Mucosa of rectum (tissue), 2 donors: Measurements from ENCODE around the gene MMP14.

Experiments used
- H3K27ac ChIP-seq, 2 donors: one replicate each; pipeline ENCODE4 v1.7.0; 2013; ENCODE audit warnings: inconsistent platforms in 2 of 2, low read depth in 2 of 2, low read length in 2 of 2
- H3K27me3 ChIP-seq, 2 donors: one replicate each; pipeline ENCODE4 v1.7.0; 2013; ENCODE audit warnings: low read length in 2 of 2; ENCODE audit not compliant: control insufficient read depth in 2 of 2, insufficient read depth in 2 of 2
- H3K36me3 ChIP-seq, 2 donors: one replicate each; pipeline ENCODE4 v1.7.0; 2013; ENCODE audit warnings: low read length in 2 of 2; ENCODE audit not compliant: control insufficient read depth in 2 of 2, insufficient read depth in 2 of 2
- H3K4me1 ChIP-seq, 2 donors: one replicate each; pipeline ENCODE4 v1.7.0; 2013; ENCODE audit warnings: low read length in 2 of 2, mild to moderate bottlenecking in 1 of 2; ENCODE audit not compliant: control insufficient read depth in 2 of 2, insufficient read depth in 2 of 2
- H3K4me3 ChIP-seq, 2 donors: one replicate each; pipeline ENCODE4 v1.7.0; 2013; ENCODE audit warnings: low read length in 2 of 2
- H3K9ac ChIP-seq, 2 donors: one replicate each; pipeline ENCODE4 v1.7.0; 2013; ENCODE audit warnings: low read length in 2 of 2, low read depth in 1 of 2, mild to moderate bottlenecking in 1 of 2
- H3K9me3 ChIP-seq, 2 donors: one replicate each; pipeline ENCODE4 v1.7.0; 2013; ENCODE audit warnings: low read length in 2 of 2; ENCODE audit not compliant: control insufficient read depth in 2 of 2
- donor health status: healthy.
- donor health status: Normal muscosa, but diverticular disease.

MMP14 gene

DNA sequence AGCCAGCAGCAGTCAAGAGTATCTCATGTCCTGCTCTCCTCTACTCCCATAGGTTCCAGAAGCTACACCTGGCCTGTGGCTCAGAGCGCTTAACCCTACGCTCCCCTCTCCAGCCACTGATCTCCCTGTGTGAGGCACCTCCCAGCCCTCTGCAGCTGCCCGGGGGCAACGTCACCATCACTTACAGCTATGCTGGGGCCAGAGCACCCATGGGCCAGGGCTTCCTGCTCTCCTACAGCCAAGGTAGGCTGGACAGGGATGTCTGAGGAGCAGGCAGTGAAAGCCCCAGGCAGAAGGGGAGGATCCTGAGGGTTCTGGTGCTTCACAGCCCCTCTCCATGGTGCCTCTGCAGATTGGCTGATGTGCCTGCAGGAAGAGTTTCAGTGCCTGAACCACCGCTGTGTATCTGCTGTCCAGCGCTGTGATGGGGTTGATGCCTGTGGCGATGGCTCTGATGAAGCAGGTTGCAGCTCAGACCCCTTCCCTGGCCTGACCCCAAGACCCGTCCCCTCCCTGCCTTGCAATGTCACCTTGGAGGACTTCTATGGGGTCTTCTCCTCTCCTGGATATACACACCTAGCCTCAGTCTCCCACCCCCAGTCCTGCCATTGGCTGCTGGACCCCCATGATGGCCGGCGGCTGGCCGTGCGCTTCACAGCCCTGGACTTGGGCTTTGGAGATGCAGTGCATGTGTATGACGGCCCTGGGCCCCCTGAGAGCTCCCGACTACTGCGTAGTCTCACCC lies 38.8 kb downstream of the MMP14 start:
- H3K27me3 ChIP-seq, result no peaks in the 10 kb centered on the region
- no peak overlapping the region for H3K27ac ChIP-seq
- H3K4me1 ChIP-seq, result peaks cover 16 to 19% of the 10 kb centered on the region in 2 donors
- H3K4me3 ChIP-seq, result no peak overlapping the region
- H3K9ac ChIP-seq, result no peak overlapping the region
- peaks cover 49 to 61% of the 10 kb centered on the region in 2 donors for H3K36me3 ChIP-seq
- H3K9me3 ChIP-seq, result no peaks in the 10 kb centered on the region

DNA sequence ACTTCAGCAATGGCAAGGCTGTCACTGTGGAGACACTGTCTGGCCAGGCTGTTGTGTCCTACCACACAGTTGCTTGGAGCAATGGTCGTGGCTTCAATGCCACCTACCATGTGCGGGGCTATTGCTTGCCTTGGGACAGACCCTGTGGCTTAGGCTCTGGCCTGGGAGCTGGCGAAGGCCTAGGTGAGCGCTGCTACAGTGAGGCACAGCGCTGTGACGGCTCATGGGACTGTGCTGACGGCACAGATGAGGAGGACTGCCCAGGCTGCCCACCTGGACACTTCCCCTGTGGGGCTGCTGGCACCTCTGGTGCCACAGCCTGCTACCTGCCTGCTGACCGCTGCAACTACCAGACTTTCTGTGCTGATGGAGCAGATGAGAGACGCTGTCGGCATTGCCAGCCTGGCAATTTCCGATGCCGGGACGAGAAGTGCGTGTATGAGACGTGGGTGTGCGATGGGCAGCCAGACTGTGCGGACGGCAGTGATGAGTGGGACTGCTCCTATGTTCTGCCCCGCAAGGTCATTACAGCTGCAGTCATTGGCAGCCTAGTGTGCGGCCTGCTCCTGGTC lies 39.4 kb downstream of the MMP14 start:
- peaks cover 49 to 61% of the 10 kb centered on the region in 2 donors for H3K36me3 ChIP-seq
- no peak overlapping the region for H3K27ac ChIP-seq
- no peaks in the 10 kb centered on the region for H3K27me3 ChIP-seq
- no peak overlapping the region for H3K9ac ChIP-seq
- H3K4me3 ChIP-seq, result no peak overlapping the region
- peaks cover 10 to 14% of the 10 kb centered on the region in 2 donors for H3K4me1 ChIP-seq
- no peaks in the 10 kb centered on the region for H3K9me3 ChIP-seq

DNA sequence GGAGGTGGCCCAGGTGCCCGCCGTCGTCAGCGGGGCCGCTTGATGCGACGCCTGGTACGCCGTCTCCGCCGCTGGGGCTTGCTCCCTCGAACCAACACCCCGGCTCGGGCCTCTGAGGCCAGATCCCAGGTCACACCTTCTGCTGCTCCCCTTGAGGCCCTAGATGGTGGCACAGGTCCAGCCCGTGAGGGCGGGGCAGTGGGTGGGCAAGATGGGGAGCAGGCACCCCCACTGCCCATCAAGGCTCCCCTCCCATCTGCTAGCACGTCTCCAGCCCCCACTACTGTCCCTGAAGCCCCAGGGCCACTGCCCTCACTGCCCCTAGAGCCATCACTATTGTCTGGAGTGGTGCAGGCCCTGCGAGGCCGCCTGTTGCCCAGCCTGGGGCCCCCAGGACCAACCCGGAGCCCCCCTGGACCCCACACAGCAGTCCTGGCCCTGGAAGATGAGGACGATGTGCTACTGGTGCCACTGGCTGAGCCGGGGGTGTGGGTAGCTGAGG lies 40.7 kb downstream of the MMP14 start:
- H3K4me1 ChIP-seq, result peaks cover 9 to 11% of the 10 kb centered on the region in 2 donors
- peaks cover 49 to 61% of the 10 kb centered on the region in 2 donors for H3K36me3 ChIP-seq
- peaks cover 0 to 1% of the 10 kb centered on the region in 2 donors for H3K27me3 ChIP-seq
- no peak overlapping the region for H3K4me3 ChIP-seq
- H3K9me3 ChIP-seq, result no peaks in the 10 kb centered on the region
- no peak overlapping the region for H3K9ac ChIP-seq
- no peak overlapping the region for H3K27ac ChIP-seq

DNA sequence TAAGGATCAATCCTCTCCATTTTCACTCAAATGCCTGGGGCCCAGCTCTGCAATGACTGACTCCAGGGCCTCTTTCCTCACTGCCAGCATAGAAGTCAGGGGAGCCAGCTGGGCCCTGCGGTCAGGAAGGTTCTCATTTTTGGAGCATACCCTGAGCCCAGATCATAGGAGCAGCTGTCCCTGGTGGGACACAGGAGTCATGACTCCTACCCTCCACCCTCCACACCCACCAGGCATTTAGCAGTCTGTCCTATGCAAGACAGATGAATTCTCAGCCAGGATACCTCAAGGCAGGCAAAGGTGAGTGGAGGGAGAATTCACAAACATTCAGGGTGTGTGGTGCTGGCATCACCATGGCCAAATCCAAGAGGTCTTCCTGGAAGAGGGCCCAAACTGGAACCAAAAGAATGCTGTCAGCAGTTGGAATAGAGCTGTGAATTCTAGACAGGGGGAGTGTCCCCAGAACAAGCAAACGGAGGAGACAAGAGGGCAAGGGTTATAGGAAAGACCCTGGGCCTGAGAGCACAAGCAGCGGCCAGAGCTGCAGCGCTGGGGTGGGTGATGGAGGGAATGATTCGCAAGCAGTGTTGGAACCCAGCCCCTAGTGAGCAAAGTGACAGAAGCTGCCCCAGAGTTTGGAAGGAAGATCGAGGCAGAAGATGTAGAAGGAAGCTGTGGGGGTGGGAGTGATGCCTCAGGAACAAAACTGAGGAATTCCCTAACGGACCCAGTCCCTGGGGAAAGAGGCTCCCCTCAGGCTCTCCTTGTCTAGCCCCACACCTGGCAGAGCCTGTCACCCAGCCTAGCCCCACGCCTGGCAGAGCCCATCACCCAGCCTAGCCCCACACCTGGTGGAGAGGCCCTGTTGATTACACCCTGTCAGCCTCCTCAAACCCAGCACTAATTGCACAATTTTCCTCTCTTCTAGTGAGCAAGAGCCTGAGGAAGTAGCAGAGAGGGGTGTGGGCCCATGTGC lies 42.2 kb downstream of the MMP14 start:
- Histone ChIP-seq H3K27ac (no peak overlapping the region), H3K4me3 (no peak overlapping the region), H3K27me3 (peaks cover 2 to 3% of the 10 kb centered on the region in 2 donors), H3K9ac (no peak overlapping the region), H3K9me3 (no peaks in the 10 kb centered on the region), H3K36me3 (peaks cover 49 to 57% of the 10 kb centered on the region in 2 donors), H3K4me1 (peaks cover 5 to 12% of the 10 kb centered on the region in 2 donors)

DNA sequence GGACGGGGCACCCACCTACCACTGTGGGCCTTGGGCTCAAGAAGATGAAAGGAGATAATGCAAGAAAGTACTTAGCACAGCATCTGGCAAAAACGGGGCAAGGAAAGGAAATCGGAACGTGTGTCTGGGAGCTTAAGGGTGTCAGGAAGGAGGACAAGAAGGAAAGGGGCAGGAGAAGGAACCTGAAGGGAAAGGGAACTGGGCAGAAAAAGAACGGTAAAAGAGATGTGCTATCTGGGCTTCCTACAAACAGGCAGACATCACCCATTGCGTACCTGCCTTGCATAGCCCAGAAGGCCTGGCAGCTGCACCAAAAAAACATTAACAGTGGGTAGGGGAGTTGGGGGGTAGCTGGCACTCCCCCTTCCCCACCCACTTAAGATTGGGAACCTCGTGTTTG lies 45.7 kb downstream of the MMP14 start:
- Histone ChIP-seq H3K9me3 (no peaks in the 10 kb centered on the region), H3K36me3 (peaks cover 17 to 26% of the 10 kb centered on the region in 2 donors), H3K9ac (no peak overlapping the region), H3K27ac (no peak overlapping the region), H3K4me1 (peaks cover 12 to 14% of the 10 kb centered on the region in 2 donors), H3K27me3 (peaks cover 2 to 3% of the 10 kb centered on the region in 2 donors), H3K4me3 (no peak overlapping the region)

DNA sequence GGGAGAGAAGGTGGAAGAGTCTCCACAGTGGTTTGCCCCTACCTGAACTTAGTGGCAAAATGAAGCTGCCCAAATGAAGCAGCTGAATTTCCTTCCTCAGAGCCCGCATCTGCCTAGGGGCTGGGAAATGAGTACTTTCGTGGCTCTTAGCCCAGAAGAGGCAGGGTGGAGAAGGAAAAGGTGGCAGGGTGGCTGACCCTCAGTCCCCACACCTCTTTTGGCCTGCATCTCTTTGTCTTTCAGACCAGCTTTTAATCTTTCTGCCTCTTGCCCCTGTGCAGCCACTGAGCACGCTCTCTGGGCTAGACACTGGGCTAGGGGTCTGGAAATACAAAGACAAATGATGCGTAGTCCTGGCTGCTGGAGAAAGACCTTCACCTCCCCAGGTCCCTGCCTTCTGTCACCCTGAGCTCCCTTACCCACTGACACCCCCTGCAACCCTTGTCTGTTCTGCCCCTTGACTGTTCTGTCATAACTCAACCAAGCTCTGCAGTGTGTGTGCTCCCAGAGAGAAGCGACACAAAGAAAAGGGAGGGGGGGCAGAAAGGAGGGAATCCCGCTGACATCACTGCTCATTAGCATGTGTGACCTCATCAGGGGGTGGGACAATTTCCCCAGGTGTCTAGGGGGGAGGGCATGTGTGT lies 46.3 kb downstream of the MMP14 start:
- no peak overlapping the region for H3K27ac ChIP-seq
- peaks cover 11 to 21% of the 10 kb centered on the region in 2 donors for H3K36me3 ChIP-seq
- H3K4me3 ChIP-seq, result peak overlapping the region in 1 of 2 donors; percentile 13
- H3K4me1 ChIP-seq, result peaks cover 12 to 18% of the 10 kb centered on the region in 2 donors
- peaks cover 2 to 3% of the 10 kb centered on the region in 2 donors for H3K27me3 ChIP-seq
- peak overlapping the region in 1 of 2 donors; percentile 10 for H3K9ac ChIP-seq
- H3K9me3 ChIP-seq, result no peaks in the 10 kb centered on the region

DNA sequence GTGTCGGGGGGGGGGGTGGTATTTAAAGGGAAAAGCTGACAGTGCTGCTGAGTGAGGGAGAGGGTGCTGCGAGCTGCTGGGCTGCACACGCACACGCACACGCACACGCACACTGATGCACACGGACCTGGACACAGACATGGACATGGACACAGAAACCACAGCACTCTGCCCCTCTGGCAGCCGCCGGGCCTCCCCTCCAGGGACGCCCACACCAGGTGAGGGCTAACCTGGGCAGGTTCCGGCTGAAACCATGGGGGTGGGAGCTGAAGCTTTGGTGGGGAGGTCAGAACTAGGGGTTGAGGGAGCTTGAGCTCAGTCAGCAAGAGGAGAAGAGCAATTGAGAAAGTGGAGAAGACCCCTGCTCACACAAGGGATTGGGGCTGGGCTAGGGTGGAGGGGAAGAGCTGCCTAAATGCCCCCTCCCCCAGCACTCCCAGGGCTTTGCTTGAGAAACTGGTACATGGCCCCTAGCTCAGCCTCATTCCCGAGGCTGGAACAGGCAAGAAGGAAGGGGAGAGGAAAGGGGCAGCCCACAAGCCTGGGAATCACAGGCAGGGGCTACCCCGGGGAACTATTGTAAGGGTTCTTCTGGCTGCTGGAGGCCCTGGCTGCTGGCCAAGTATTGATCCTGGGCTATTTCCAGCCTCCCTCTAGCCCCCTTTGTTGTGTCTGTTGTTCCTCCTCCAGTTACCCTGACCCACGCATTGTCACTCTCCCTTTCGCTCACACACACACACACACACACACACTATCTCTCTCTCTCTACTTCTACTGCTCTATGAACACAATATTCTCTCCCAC lies 47.0 kb downstream of the MMP14 start, which contains the start of gene REM2:
REM2 (plus strand) TSS at position 50 of the 804 bp plus-strand sequence; CDS start at position 116, 66 bp downstream.
- H3K27me3 ChIP-seq, result peaks cover 2 to 3% of the 10 kb centered on the region in 2 donors
- H3K9ac ChIP-seq, result peak within 1 kb of the TSS in 1 of 2 donors; percentile 24
- no peak within 1 kb of the TSS for H3K27ac ChIP-seq
- peaks cover 4 to 14% of the 10 kb centered on the region in 2 donors for H3K36me3 ChIP-seq
- no peaks in the 10 kb centered on the region for H3K9me3 ChIP-seq
- peaks cover 12 to 18% of the 10 kb centered on the region in 2 donors for H3K4me1 ChIP-seq
- H3K4me3 ChIP-seq, result peak within 1 kb of the TSS in 1 of 2 donors; percentile 13

DNA sequence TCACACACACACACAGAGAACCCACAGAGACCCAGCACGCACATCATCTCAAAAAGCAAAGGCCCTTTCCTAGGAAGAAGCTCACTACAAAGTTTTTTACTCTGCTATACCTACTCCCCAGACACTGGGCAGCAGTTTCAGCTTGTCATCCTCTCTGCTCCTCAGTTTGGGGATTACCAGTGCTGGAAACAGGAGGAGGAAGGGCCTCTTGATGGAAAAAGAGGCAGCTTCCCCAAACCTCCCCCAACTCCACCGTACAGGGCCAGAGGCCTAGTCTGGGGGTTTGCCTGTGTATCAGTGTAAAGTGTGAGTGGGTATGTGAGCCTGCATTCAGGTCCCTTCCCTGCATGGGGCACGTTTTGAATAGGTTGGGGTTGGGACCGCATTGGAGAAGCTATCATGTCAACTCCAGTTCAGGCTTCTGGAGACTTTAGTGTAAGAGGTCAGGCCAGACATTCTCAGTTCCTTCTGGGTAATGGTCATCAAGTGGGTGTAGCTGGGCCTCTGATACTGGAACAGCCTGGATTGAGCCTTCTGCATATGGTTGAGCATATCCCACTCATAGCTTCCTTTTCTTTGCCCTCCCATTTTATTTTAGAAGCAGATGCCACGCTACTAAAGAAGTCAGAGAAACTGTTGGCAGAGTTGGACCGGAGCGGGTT lies 47.8 kb downstream of the MMP14 start:
- no peak overlapping the region for H3K4me3 ChIP-seq
- H3K27ac ChIP-seq, result no peak overlapping the region
- peaks cover 12 to 18% of the 10 kb centered on the region in 2 donors for H3K4me1 ChIP-seq
- H3K9me3 ChIP-seq, result no peaks in the 10 kb centered on the region
- no peak overlapping the region for H3K9ac ChIP-seq
- peaks cover 0 to 5% of the 10 kb centered on the region in 2 donors for H3K36me3 ChIP-seq
- peaks cover 2 to 3% of the 10 kb centered on the region in 2 donors for H3K27me3 ChIP-seq
